SH-SY5Y (cell line): ENCODE data around the gene PHF19.

Source experiments
- GATA2 ChIP-seq: IDR thresholded peaks from 2 replicates; pipeline ENCODE4 v1.6.1; 2011; ENCODE audit warnings: mild to moderate bottlenecking, low read depth, low read length
- GATA3 ChIP-seq: IDR thresholded peaks from 2 replicates; pipeline ENCODE4 v1.6.1; 2011; ENCODE audit warnings: low read depth, mild to moderate bottlenecking, low read length, moderate library complexity

PHF19 gene

DNA sequence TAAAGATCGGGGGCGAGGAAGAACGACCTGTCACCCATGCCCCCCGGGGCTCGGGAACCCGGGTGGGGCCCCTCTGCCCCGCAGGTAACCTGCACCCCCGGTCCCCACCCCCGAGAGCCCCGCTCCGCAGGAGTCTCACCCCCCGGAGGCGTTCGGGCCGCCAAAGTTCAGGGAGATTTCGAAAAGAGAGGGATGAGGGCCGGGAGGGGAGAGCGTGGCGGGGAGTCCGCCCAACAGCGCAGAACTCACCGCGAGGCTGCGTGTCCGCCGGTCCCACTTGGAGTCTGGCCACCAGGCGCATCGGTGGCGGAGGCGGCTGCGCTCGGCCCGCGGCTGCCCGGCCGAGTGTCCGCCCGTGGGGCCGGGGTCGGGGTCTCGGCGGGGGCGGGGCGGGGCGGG is at the start of gene PHF19:
Gene PHF19, minus strand, starts transcription at position 347 of the 399 bp plus-strand sequence. CDS start 2,447 bp downstream, outside the sequence.
- TF ChIP-seq GATA2 (no peak), GATA3 (no peak)

DNA sequence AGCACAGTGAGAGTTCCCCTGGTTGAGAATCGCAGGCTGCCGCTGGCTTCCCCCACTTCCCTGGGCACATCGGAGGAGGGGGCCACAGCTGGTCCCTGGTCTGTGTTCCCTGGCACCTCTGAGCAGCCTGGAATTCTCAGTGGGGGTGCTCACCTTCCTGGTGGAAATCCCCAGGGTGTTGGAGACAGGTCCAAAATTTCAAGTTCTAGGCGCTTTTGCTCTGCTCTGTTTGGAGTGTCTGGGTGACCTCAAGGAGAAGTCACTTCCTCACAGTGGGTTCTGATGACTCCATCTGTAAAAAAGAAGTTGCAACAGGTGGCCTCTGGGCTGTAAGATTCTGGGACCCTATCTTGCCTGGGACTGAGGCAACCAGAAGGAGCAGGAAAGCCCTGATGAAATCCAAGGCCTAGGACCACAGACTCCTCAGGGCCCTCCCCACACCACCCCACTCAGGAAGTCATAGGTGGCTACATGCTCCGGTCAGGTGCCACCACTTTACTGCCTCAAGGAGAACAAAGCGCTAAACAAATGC is 49.5 kb upstream of the PHF19 start, which contains the start of gene TRAF1:
Gene TRAF1, minus strand, starts transcription at position 400 of the 532 bp plus-strand sequence. CDS start 721 bp downstream, outside the sequence.
- no peak for TF ChIP-seq GATA2
- no peak for TF ChIP-seq GATA3

- no peak for TF ChIP-seq GATA2
- no peak for TF ChIP-seq GATA3
Measured at GRCh38 chr9:120925535-120926396, 48.8 kb upstream of the PHF19 start.

DNA sequence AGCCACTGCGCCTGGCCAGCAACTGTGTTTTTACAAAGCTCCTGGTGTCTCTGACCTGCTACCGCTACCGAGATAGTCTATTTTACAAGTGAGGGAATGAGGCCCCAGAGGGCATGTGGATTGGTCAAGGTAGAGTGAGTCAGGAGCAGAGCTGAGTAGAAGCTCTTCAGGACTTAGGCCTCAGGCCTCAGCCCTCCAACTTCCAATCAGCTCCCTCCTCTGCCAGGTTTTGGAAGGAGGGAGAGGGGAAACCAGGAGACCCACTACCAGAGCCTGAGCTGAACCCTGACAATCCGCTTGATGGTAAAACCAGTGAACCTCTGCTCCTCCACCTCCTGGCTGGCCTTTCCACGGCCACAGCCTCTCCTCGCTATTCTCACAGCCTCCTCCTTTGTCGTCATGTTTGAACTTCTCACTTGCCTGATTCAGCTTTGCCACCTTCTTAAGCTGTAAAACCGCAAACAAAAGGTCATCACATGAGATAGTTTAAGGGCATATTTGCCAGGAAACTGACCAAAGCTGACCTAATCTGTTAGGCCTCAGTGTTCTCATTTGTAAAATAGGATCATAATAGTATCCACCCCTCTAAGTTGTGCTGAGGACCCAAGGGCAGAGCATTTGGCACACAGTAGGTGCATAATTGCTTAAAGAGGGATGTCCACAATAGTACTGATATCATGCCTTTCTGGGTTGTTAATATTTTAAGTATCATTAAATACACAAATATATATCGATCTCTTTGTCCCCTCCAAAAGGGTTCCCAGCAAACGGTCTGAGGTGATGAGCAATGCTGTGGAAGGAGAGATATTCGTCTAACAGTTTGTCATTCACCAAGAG is 47.9 kb upstream of the PHF19 start:
- TF ChIP-seq GATA3 (no peak), GATA2 (no peak)

- no peak for TF ChIP-seq GATA3
- TF ChIP-seq GATA2: no peak
Measured at GRCh38 chr9:120923620-120924328, 46.8 kb upstream of the PHF19 start.

DNA sequence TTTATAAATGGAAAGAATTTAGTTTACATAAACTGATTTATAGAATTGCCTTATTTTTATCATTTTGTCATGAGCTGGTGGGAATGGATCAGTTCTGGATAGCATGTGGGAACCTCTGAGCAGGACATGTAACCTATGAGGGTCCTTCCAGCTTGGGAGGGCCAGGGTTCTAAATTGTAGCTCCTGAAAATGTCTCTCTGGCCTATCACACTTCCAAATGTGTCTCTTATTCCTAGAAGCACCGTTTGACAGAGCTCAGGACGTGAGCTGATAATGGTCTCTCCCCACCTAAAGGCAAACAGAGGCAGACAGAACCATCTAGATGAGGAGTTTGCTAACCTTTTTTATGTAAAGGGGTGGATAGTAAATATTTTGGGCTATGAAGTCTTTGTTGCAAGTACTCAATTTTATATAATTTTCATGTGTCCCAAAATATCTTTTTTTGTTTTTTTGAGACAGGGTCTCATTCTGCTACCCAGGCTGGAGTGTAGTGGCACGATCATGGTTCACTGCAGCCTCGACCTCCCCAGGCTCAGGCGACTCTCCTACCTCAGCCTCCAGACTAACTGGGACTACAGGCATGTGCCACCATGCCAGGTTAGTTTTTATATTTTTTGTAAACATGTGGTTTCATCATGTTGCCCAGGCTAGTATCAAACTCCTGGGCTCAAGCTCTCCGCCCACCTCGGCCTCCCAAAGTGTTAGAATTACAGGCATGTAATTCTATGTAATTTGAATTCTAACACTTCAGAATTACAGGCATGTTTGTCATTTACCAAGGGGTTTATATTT is 45.6 kb upstream of the PHF19 start:
- TF ChIP-seq GATA3 (no peak), GATA2 (no peak)

GRCh38 chr9:120921661-120922181 is 44.7 kb upstream of the PHF19 start:
- peak; percentile 51; the same call in 1 of the 2 replicates for TF ChIP-seq GATA2
- TF ChIP-seq GATA3: no peak

- no peak; the same call in 1 of the 2 replicates for TF ChIP-seq GATA3
- TF ChIP-seq GATA2: no peak
Measured at GRCh38 chr9:120920806-120921178, 43.8 kb upstream of the PHF19 start.

GRCh38 chr9:120919843-120920805 is 43.1 kb upstream of the PHF19 start:
- TF ChIP-seq GATA3: peak; percentile 67
- peak; percentile 72; the same call in 1 of the 2 replicates for TF ChIP-seq GATA2

GRCh38 chr9:120918931-120919842 is 42.2 kb upstream of the PHF19 start:
- TF ChIP-seq GATA2: no peak
- no peak for TF ChIP-seq GATA3

GRCh38 chr9:120917929-120918762 is 41.2 kb upstream of the PHF19 start:
- TF ChIP-seq GATA2 (no peak), GATA3 (no peak)
